Measurements from ENCODE around the gene SLC5A1. TPM values are rescaled to one million over a fixed set of nuclear protein-coding genes. Genes with fewer than 3 reads are reported as not detected.

Gene SLC5A1
- total and polyA plus RNA-seq, 9 of the 15 experiments (the other 6 are each of a cell fraction or from before 2014, with no cell fraction given) = not detected

DNA sequence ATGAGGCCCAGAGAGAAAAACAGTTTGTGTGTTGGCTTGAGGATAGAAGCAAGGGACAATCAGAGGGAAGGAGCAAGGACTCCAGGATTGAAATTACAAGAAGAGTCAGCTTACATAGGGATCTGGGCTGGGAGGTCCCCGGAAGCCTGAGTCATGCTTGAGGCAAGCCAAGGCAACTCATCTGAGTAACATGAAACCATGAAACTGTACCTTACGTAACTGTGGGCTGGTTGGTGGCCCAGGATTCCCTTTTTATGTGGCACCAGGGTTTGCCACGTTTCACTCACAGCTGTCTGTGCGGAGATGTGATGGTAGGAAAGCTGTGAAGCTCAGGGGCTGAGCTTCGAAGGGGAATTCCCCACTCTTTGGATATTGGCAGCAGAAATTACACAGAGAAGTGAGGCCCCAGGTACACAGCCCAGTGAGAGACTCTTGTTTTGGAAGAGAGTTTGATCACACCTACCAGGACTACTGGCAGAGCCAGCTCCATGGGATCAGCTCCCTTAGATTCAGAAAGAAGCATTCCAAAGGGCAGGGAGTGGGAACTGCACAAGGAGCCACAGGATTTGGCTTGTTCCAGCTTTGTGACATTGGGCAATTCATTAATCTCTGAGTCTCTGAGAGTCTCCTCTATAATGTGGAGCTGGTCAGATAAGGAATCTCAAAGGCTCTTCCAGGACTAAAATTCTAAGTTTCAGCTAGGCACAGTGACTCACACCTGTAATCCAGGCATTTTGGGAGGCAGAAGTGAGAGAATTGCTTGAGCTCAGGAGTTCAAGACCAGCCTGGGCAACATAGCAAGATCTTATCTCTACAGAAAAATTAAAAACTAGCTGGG lies 7.8 kb downstream of the SLC5A1 start (continued):
- TF ChIP-seq, protein P1, sequence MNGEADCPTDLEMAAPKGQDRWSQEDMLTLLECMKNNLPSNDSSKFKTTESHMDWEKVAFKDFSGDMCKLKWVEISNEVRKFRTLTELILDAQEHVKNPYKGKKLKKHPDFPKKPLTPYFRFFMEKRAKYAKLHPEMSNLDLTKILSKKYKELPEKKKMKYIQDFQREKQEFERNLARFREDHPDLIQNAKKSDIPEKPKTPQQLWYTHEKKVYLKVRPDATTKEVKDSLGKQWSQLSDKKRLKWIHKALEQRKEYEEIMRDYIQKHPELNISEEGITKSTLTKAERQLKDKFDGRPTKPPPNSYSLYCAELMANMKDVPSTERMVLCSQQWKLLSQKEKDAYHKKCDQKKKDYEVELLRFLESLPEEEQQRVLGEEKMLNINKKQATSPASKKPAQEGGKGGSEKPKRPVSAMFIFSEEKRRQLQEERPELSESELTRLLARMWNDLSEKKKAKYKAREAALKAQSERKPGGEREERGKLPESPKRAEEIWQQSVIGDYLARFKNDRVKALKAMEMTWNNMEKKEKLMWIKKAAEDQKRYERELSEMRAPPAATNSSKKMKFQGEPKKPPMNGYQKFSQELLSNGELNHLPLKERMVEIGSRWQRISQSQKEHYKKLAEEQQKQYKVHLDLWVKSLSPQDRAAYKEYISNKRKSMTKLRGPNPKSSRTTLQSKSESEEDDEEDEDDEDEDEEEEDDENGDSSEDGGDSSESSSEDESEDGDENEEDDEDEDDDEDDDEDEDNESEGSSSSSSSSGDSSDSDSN (IDR thresholded peaks at IDR 0.05; ENCODE audit: borderline replicate concordance in 1 of 2, low read depth in 2 of 2, low read length in 2 of 2) = no peak
- TF ChIP-seq, protein P2, sequence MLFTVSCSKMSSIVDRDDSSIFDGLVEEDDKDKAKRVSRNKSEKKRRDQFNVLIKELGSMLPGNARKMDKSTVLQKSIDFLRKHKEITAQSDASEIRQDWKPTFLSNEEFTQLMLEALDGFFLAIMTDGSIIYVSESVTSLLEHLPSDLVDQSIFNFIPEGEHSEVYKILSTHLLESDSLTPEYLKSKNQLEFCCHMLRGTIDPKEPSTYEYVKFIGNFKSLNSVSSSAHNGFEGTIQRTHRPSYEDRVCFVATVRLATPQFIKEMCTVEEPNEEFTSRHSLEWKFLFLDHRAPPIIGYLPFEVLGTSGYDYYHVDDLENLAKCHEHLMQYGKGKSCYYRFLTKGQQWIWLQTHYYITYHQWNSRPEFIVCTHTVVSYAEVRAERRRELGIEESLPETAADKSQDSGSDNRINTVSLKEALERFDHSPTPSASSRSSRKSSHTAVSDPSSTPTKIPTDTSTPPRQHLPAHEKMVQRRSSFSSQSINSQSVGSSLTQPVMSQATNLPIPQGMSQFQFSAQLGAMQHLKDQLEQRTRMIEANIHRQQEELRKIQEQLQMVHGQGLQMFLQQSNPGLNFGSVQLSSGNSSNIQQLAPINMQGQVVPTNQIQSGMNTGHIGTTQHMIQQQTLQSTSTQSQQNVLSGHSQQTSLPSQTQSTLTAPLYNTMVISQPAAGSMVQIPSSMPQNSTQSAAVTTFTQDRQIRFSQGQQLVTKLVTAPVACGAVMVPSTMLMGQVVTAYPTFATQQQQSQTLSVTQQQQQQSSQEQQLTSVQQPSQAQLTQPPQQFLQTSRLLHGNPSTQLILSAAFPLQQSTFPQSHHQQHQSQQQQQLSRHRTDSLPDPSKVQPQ (CRISPR knock-in tag; IDR thresholded peaks at IDR 0.05; ENCODE audit: borderline replicate concordance) = no peak
- TF ChIP-seq PHTF2 (CRISPR knock-in tag; IDR thresholded peaks at IDR 0.05) (no peak), HNRNPK (IDR thresholded peaks at IDR 0.05; ENCODE audit: low read depth, low read length, poor library complexity, severe bottlenecking) (no peak), ZNF445 (CRISPR knock-in tag; IDR thresholded peaks at IDR 0.05; ENCODE audit: low read depth) (no peak), PTBP1 (IDR thresholded peaks at IDR 0.05; ENCODE audit: low read depth, low read length) (no peak)
- TF ChIP-seq, protein P3, sequence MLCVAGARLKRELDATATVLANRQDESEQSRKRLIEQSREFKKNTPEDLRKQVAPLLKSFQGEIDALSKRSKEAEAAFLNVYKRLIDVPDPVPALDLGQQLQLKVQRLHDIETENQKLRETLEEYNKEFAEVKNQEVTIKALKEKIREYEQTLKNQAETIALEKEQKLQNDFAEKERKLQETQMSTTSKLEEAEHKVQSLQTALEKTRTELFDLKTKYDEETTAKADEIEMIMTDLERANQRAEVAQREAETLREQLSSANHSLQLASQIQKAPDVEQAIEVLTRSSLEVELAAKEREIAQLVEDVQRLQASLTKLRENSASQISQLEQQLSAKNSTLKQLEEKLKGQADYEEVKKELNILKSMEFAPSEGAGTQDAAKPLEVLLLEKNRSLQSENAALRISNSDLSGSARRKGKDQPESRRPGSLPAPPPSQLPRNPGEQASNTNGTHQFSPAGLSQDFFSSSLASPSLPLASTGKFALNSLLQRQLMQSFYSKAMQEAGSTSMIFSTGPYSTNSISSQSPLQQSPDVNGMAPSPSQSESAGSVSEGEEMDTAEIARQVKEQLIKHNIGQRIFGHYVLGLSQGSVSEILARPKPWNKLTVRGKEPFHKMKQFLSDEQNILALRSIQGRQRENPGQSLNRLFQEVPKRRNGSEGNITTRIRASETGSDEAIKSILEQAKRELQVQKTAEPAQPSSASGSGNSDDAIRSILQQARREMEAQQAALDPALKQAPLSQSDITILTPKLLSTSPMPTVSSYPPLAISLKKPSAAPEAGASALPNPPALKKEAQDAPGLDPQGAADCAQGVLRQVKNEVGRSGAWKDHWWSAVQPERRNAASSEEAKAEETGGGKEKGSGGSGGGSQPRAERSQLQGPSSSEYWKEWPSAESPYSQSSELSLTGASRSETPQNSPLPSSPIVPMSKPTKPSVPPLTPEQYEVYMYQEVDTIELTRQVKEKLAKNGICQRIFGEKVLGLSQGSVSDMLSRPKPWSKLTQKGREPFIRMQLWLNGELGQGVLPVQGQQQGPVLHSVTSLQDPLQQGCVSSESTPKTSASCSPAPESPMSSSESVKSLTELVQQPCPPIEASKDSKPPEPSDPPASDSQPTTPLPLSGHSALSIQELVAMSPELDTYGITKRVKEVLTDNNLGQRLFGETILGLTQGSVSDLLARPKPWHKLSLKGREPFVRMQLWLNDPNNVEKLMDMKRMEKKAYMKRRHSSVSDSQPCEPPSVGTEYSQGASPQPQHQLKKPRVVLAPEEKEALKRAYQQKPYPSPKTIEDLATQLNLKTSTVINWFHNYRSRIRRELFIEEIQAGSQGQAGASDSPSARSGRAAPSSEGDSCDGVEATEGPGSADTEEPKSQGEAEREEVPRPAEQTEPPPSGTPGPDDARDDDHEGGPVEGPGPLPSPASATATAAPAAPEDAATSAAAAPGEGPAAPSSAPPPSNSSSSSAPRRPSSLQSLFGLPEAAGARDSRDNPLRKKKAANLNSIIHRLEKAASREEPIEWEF (CRISPR knock-in tag; IDR thresholded peaks at IDR 0.05) = no peak

All from K562 (cell line).